ENCODE data around the gene DIAPH2. TPM values are rescaled to one million over a fixed set of nuclear protein-coding genes. Genes with fewer than 3 reads are reported as not detected.

The DIAPH2 gene
- total RNA-seq, 1 donor from 2014 or later, result 18.9 TPM

DNA sequence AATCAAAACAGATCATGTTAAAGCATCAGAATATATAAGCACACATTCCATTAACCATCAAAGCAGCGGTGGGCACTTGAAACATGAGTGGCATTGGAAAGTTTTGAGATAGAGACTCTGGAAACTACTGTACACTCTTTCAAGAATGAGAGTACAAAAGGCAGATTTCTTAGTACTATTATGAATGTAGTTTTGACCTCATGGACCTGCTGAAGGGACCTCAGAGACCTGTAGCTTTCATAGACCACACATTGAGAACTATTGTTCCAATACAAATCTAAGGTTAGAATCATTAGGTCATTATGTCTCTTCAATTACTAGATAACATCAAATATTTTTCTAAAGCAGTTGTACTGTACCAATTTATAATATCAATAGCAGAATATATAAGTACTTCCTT, 482.7 kb downstream of the DIAPH2 start:
- Mint-ChIP-seq H3K4me1 (ENCODE audit: unreplicated experiment) (no peaks in the 10 kb centered on the region), H3K4me3 (no peak overlapping the region), H3K9me3 (peaks cover 6% of the 10 kb centered on the region), H3K27ac (no peak overlapping the region), H3K27me3 (no peaks in the 10 kb centered on the region), H3K36me3 (peaks cover 6% of the 10 kb centered on the region)
- no peak for DNase-seq (ENCODE audit: extremely low spot score, unreplicated experiment)
- TF ChIP-seq, protein P1, sequence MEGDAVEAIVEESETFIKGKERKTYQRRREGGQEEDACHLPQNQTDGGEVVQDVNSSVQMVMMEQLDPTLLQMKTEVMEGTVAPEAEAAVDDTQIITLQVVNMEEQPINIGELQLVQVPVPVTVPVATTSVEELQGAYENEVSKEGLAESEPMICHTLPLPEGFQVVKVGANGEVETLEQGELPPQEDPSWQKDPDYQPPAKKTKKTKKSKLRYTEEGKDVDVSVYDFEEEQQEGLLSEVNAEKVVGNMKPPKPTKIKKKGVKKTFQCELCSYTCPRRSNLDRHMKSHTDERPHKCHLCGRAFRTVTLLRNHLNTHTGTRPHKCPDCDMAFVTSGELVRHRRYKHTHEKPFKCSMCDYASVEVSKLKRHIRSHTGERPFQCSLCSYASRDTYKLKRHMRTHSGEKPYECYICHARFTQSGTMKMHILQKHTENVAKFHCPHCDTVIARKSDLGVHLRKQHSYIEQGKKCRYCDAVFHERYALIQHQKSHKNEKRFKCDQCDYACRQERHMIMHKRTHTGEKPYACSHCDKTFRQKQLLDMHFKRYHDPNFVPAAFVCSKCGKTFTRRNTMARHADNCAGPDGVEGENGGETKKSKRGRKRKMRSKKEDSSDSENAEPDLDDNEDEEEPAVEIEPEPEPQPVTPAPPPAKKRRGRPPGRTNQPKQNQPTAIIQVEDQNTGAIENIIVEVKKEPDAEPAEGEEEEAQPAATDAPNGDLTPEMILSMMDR (conservative IDR thresholded peaks at IDR 0.05), result no peak

DNA sequence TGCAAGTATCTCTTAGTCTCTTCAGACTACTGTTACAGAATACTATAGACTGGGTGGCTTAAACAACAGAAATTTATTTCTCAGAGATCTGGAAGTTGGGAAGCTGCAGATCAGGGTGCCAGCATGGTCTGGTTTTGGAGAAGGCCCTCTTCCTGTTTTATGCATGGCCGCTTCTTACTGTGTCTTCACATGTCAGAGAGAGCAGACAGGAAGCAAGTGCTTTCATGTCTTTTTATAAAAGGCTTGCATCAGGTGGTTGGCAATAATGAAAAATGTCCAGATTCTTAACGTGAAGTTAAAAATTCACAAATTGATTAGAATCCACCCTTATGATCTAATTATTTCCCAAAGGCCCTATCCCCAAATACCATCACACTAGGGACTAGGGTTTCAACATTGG, 484.0 kb downstream of the DIAPH2 start:
- peaks cover 6% of the 10 kb centered on the region for H3K36me3 Mint-ChIP-seq
- no peaks in the 10 kb centered on the region for H3K4me1 Mint-ChIP-seq (ENCODE audit: unreplicated experiment)
- H3K4me3 Mint-ChIP-seq, result no peak overlapping the region
- DNase-seq (ENCODE audit: extremely low spot score, unreplicated experiment), result no peak
- TF ChIP-seq, protein P1 (conservative IDR thresholded peaks at IDR 0.05), result no peak
- H3K9me3 Mint-ChIP-seq, result peaks cover 6% of the 10 kb centered on the region
- no peak overlapping the region for H3K27ac Mint-ChIP-seq
- H3K27me3 Mint-ChIP-seq, result no peaks in the 10 kb centered on the region

DNA sequence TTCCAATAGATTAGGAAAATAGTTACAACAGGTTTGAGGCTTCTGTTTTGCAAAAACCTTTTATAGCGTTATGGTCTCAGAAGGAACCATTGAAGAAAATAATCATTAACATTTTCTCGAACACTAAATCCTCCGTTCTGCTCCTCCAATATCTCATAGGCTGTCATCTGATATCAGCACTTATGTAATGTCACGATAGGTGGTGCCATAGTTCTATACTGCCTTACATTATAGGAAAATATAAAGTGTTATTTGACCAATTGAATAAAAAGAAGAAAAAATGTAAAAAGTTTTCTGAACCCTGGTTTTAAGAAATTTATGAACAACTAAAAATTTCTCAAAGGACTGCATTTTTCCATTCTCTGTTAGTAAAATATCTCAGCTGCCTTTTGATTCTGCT, 490.5 kb downstream of the DIAPH2 start:
- DNase-seq (ENCODE audit: extremely low spot score, unreplicated experiment), result no peak
- Mint-ChIP-seq H3K4me3 (no peak overlapping the region), H3K4me1 (ENCODE audit: unreplicated experiment) (no peaks in the 10 kb centered on the region), H3K36me3 (peaks cover 8% of the 10 kb centered on the region), H3K27me3 (no peaks in the 10 kb centered on the region), H3K27ac (no peak overlapping the region), H3K9me3 (peaks cover 2% of the 10 kb centered on the region)
- TF ChIP-seq, protein P1 (conservative IDR thresholded peaks at IDR 0.05), result no peak

DNA sequence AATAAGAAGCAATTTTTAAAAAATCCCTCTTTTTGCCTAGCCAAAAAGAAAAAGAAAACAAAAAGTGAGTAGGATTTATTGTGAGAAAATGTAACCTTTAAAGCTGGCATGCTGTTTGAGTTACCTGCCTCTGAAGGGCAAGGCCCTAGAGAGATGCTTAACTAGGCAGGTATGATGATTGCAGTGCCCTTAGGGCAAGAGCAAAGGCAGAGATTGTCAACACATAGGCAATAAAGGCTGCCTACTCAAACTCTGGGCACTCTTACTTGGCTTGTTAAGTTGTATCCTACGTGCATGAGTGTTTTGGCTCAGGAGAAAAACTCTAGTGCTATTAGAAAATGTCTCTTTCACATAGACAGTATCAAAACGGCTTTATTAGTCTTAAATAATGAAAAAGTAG, 505.0 kb downstream of the DIAPH2 start:
- TF ChIP-seq, protein P1 (conservative IDR thresholded peaks at IDR 0.05), result no peak
- Mint-ChIP-seq H3K27me3 (no peaks in the 10 kb centered on the region), H3K36me3 (no peaks in the 10 kb centered on the region), H3K27ac (no peak overlapping the region), H3K9me3 (no peaks in the 10 kb centered on the region), H3K4me1 (ENCODE audit: unreplicated experiment) (peaks cover 5% of the 10 kb centered on the region), H3K4me3 (no peak overlapping the region)
- no peak for DNase-seq (ENCODE audit: extremely low spot score, unreplicated experiment)

DNA sequence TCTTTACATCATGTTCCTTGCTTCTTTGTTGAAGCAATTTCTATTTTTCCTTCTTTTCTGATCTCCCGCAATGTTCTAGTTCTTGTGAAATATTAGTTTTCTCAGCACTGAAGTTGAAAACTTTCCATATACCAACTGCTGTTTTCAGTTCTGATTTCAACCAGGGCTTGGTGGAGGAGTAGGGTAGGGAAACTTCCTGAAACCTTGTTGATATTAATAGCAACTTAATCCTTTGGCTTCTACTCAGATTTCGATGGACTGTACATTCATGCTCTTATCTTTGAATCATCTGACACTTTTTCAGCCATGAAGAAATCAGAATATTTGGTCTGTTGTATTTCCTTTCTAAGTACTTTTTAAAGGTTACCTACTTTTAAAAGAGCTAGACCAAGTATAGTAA, 514.9 kb downstream of the DIAPH2 start:
- no peak for DNase-seq (ENCODE audit: extremely low spot score, unreplicated experiment)

More for the DNA sequence above, 514.9 kb downstream of the DIAPH2 start:
- no peak overlapping the region for H3K27ac Mint-ChIP-seq
- no peak overlapping the region for H3K4me3 Mint-ChIP-seq
- no peaks in the 10 kb centered on the region for H3K4me1 Mint-ChIP-seq (ENCODE audit: unreplicated experiment)
- H3K27me3 Mint-ChIP-seq, result no peaks in the 10 kb centered on the region
- TF ChIP-seq, protein P1 (conservative IDR thresholded peaks at IDR 0.05), result no peak
- peaks cover 5% of the 10 kb centered on the region for H3K9me3 Mint-ChIP-seq
- peaks cover 3% of the 10 kb centered on the region for H3K36me3 Mint-ChIP-seq

Measured in type B pancreatic cell (in vitro differentiated cells).